ENCODE measurements around the gene C1orf74. TPM values are rescaled to one million over a fixed set of nuclear protein-coding genes. Genes with fewer than 3 reads are reported as not detected.
A peak's percentile ranks its signal among the peaks of the same experiment; 100 is the strongest.

Gene C1orf74
- total RNA-seq, 2 donors from 2014 or later: 5.0 to 6.8 TPM

- Histone ChIP-seq H3K27ac (peak overlapping the region; percentile 32 to 36), H3K4me3 (peak overlapping the region in 1 of 2 donors; percentile 13), H3K9me3 (no peaks in the 10 kb centered on the region), H3K27me3 (replicated peaks; ENCODE audit: insufficient read depth) (no peaks in the 10 kb centered on the region), H3K36me3 (no peaks in the 10 kb centered on the region), H3K4me1 (replicated peaks) (peaks cover 5% of the 10 kb centered on the region)
- intact Hi-C loops (cut with DNase I): loop anchor here (2.0 to 5.0 kb wide), 2 partner anchors 55 to 170 kb away; no protein-coding TSS in a partner anchor
- peak; percentile 89 for DNase-seq (ENCODE audit: low spot score)
- peak; percentile 85 to 96 (median 87) for TF ChIP-seq CTCF (IDR thresholded peaks at IDR 0.05)
- TF ChIP-seq POLR2AphosphoS5 (IDR thresholded peaks at IDR 0.05): peak; percentile 79
- no peak for TF ChIP-seq POLR2A (IDR thresholded peaks at IDR 0.05)
- WGBS: 23% methylated on average over 37 of the region's 37 CpGs
These were observed 36.6 kb downstream of the C1orf74 start for GRCh38 chr1:209747580-209748262.

DNA sequence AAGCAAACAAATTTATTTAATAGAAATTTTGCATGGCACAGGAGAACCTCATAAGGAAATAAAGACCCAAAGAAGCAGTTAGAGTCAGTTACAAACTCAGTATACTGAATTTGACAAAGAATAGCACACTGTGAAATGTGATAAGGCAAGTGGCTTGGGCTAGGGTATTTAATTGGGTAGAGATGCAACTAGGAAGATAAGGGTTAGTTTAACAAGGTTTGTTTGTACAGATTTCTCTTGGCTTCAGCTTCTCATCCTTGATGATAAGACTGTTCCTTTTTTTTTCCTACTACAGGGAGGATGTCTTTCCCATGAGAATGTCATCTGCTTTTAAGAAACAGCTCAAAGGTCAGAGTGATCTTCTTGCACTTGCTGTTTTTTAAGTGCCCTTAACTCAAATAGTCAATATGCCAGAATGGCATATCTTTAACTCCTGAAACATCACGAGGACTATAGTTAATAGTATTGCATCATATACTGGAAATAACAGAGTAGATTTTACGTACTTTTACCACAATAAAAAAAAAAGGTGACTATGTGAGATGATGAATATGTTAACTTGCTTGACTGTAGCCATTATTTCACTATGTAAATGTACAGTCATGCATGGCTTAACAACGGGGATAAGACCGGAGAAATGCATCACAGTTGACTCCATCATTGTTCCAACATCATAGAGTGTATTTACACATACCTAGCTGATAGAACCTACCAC is 37.8 kb downstream of the C1orf74 start:
- TF ChIP-seq POLR2AphosphoS5 (IDR thresholded peaks at IDR 0.05) (peak; percentile 39), CTCF (IDR thresholded peaks at IDR 0.05) (no peak)
- H3K9me3 ChIP-seq: no peaks in the 10 kb centered on the region
- peaks cover 5% of the 10 kb centered on the region for H3K4me1 ChIP-seq (replicated peaks)
- intact Hi-C loops (cut with DNase I): loop anchor here (2.0 to 5.0 kb wide), 2 partner anchors 54 to 169 kb away; no protein-coding TSS in a partner anchor
- no peak overlapping the region for H3K4me3 ChIP-seq
- H3K36me3 ChIP-seq: no peaks in the 10 kb centered on the region
- no peak for DNase-seq (ENCODE audit: low spot score)
- H3K27me3 ChIP-seq (replicated peaks; ENCODE audit: insufficient read depth): no peaks in the 10 kb centered on the region
- 53% methylated on average over 4 of the region's 4 CpGs for WGBS
- H3K27ac ChIP-seq: no peak overlapping the region

DNA sequence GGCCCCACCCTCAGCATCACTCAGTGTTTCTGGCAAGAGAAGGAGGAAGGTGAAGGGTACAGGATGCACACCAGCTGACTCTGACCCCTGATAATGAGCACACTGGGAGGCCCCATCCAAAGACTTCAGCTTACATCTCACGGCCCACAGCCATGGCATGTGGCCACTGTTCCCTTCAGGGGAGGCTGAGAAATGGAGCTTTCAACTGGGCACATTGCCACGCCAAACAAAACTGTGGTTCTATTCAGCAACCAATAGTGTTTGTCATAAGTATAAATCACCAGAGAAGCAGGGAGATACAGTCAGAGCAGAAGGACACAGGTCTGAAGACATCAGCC is 41.2 kb downstream of the C1orf74 start:
- no peak for TF ChIP-seq POLR2A (IDR thresholded peaks at IDR 0.05)
- TF ChIP-seq POLR2AphosphoS5 (IDR thresholded peaks at IDR 0.05): no peak
- TF ChIP-seq CTCF (IDR thresholded peaks at IDR 0.05): no peak
- Histone ChIP-seq H3K27me3 (replicated peaks; ENCODE audit: insufficient read depth) (no peaks in the 10 kb centered on the region), H3K4me1 (replicated peaks) (peaks cover 5% of the 10 kb centered on the region), H3K4me3 (no peak overlapping the region), H3K27ac (peak overlapping the region in 1 of 2 donors; percentile 1), H3K9me3 (no peaks in the 10 kb centered on the region), H3K36me3 (no peaks in the 10 kb centered on the region)
- no peak for DNase-seq (ENCODE audit: low spot score)
- WGBS: 25% methylated on average over 2 of the region's 2 CpGs
- intact Hi-C loops (cut with DNase I): no loop called here

GRCh38 chr1:209742409-209743144 is 41.8 kb downstream of the C1orf74 start:
- Histone ChIP-seq H3K27me3 (replicated peaks; ENCODE audit: insufficient read depth) (no peaks in the 10 kb centered on the region), H3K4me1 (replicated peaks) (peaks cover 5% of the 10 kb centered on the region), H3K36me3 (no peaks in the 10 kb centered on the region), H3K4me3 (no peak overlapping the region), H3K27ac (peak overlapping the region in 1 of 2 donors; percentile 1), H3K9me3 (no peaks in the 10 kb centered on the region)
- TF ChIP-seq CTCF (IDR thresholded peaks at IDR 0.05) (no peak), POLR2AphosphoS5 (IDR thresholded peaks at IDR 0.05) (no peak), POLR2A (IDR thresholded peaks at IDR 0.05) (no peak)
- intact Hi-C loops (cut with DNase I): no loop called here
- WGBS: 49% methylated on average over 8 of the region's 8 CpGs
- DNase-seq (ENCODE audit: low spot score): no peak

Data from prostate gland (tissue), 2 donors.